Erythroblast (primary cell): ENCODE measurements around the gene GATA5.

Source experiments
- GATA1 ChIP-seq: IDR thresholded peaks from 2 replicates; pipeline ENCODE4 v1.6.1; 2011; ENCODE audit warnings: low read depth, mild to moderate bottlenecking, control low read depth, low read length, moderate library complexity
- POLR2A ChIP-seq: IDR thresholded peaks from 2 replicates; pipeline ENCODE4 v1.6.1; 2011; ENCODE audit warnings: mild to moderate bottlenecking, low read length

DNA sequence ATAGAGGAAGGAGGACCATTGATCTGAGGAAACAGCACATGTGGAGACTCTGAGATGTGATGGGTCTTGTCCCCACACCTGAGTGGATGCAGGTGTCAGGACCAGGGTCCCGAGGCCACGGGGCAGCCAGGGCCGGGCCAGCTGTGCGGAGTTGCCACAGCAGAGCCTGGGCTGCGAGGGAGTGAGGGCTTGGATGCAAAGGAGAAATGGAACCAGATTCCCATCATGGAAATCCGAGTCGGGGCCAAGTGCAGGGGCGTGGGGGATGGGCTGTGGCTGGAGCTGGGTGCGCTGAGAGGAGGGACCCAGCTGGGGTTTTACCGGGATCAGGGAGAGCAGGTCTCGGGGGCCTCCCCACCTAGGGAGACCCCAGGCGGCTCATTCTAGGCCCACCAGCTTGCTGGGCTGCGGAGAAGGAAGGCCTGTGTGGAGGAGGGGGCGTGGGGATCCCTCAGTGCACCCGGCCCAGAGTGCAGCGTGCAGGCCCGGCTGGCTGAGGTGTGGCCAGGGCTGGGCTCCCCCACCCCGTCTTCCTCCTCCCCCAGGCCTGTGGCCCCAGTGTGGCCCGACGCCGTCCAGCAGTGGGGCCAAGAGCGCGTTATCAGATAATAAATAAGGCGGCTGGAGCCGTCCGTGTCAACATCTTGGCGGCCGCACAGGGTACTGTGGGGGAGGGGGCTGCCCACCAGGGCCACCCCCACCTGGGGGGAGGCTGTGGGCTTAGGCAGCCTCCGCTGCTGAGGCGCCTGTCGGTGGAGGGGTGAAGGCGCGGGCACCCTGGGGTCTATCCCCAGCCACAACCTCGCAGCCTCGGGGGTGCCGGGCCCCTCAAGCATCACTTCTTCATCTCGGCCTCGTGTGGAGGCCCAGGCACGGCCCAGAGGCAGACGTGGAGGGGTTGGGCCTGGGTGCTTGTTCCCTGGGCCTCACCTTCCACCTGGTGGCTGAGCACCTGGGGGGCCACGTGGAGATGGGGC, 17.2 kb downstream of the GATA5 start:
- TF ChIP-seq POLR2A (no peak), GATA1 (no peak)
